GM23248 (cell line): ENCODE results near the gene PRSS22. TPM values are rescaled to one million over a fixed set of nuclear protein-coding genes. Genes with fewer than 3 reads are reported as not detected.

Experiments used
- DNase-seq: peaks from one replicate; pipeline ENCODE4 v3.0.0-alpha.2; 2015
- H2AFZ ChIP-seq: fragments of 200-600 bp; sonication (generic); 2 replicates; pipeline ENCODE4 v1.6.1; 2016; ENCODE audit warnings: antibody characterized with exemption
- H3F3A ChIP-seq: fragments of 200-600 bp; sonication (generic); 2 replicates; pipeline ENCODE4 v1.6.1; 2016; ENCODE audit warnings: mild to moderate bottlenecking, antibody characterized with exemption, mixed run types; ENCODE audit not compliant: insufficient read depth
- H3K27ac ChIP-seq: fragments of 200-600 bp; sonication (generic); 2 replicates; pipeline ENCODE4 v1.5.1; 2016; ENCODE audit warnings: mild to moderate bottlenecking
- H3K27me3 ChIP-seq: fragments of 200-600 bp; sonication (generic); replicated peaks from 2 replicates; pipeline ENCODE4 v1.6.1; 2016; ENCODE audit warnings: mild to moderate bottlenecking; ENCODE audit not compliant: insufficient read depth
- H3K36me3 ChIP-seq: fragments of 200-600 bp; sonication (generic); 2 replicates; pipeline ENCODE4 v1.6.1; 2016; ENCODE audit warnings: low read depth, mild to moderate bottlenecking
- H3K4me1 ChIP-seq: fragments of 200-600 bp; sonication (generic); 2 replicates; pipeline ENCODE4 v1.6.1; 2016; ENCODE audit warnings: mild to moderate bottlenecking; ENCODE audit not compliant: insufficient read depth
- H3K4me2 ChIP-seq: fragments of 200-600 bp; sonication (generic); one replicate; pipeline ENCODE4 v1.6.1; 2016; ENCODE audit warnings: mild to moderate bottlenecking; ENCODE audit not compliant: unreplicated experiment
- H3K4me3 ChIP-seq: fragments of 200-600 bp; sonication (generic); 2 replicates; pipeline ENCODE4 v1.5.1; 2016; ENCODE audit warnings: mild to moderate bottlenecking
- H3K79me2 ChIP-seq: fragments of 200-600 bp; sonication (generic); 2 replicates; pipeline ENCODE4 v1.6.1; 2016; ENCODE audit warnings: mild to moderate bottlenecking; ENCODE audit not compliant: insufficient read depth
- H3K9ac ChIP-seq: fragments of 200-600 bp; sonication (generic); 2 replicates; pipeline ENCODE4 v1.6.1; 2016; ENCODE audit warnings: mild to moderate bottlenecking
- H3K9me2 ChIP-seq: fragments of 200-600 bp; sonication (generic); 2 replicates; pipeline ENCODE4 v1.6.1; 2016; ENCODE audit warnings: mixed run types, mild to moderate bottlenecking, moderate library complexity; ENCODE audit not compliant: insufficient read depth
- H3K9me3 ChIP-seq: fragments of 200-600 bp; sonication (generic); one replicate; pipeline ENCODE4 v1.6.1; 2017; ENCODE audit warnings: low read depth
- H4K20me1 ChIP-seq: fragments of 200-600 bp; sonication (generic); 2 replicates; pipeline ENCODE4 v1.6.0; 2016; ENCODE audit not compliant: insufficient read depth
- EZH2 ChIP-seq: fragments of 200-600 bp; sonication (generic); IDR thresholded peaks from 2 replicates; pipeline ENCODE4 v1.6.1; 2018; ENCODE audit warnings: antibody characterized with exemption, mild to moderate bottlenecking; ENCODE audit not compliant: insufficient read depth, poor library complexity, severe bottlenecking
- EZH2phosphoT487 ChIP-seq: fragments of 200-600 bp; sonication (generic); IDR thresholded peaks from 2 replicates; pipeline ENCODE4 v1.6.1; 2018; ENCODE audit warnings: antibody characterized with exemption, moderate library complexity, mild to moderate bottlenecking, low read depth; ENCODE audit not compliant: insufficient read depth
- WGBS, 2 experiments: methylation state at CpG; one replicate each; pipeline ENCODE4 v1.1.6; 2015 to 2017; ENCODE audit warnings: low lambda C conversion rate in 2 of 2, low coverage in 1 of 2; ENCODE audit errors: missing lambda C conversion rate in 2 of 2; 5-methylcytosine and 5-hydroxymethylcytosine counted together
- in situ Hi-C: fragments of 300-500 bp; cut with MboI; formaldehyde crosslinking; loops from 2 replicates; pipeline ENCODE4 v1.15.0; 2020
- polyA plus RNA-seq: library from polyadenylated mRNA; unstranded; fragments of >200 nt; fragmentation: Nextera tagmentation; extraction: Ambion mirVana; gene quantifications from 2 replicates; pipeline ENCODE4 v1.2.1, GENCODE V29; 2016
- total RNA-seq: library from RNA; depleted of rRNA; stranded (reverse); fragments of >200 nt; shearing (Covaris generic); gene quantifications from 2 replicates; pipeline ENCODE4 v1.2.3, GENCODE V29; 2014

The PRSS22 gene
- total and polyA plus RNA-seq, 2 experiments from 2014 or later = not detected

GRCh38 chr16:2833776-2834175 lies 24.2 kb downstream of the PRSS22 start:
- Histone ChIP-seq H2AFZ (no peak overlapping the region), H3K27ac (no peak overlapping the region), H4K20me1 (no peaks in the 10 kb centered on the region), H3K4me2 (no peak overlapping the region), H3K9me2 (no peaks in the 10 kb centered on the region), H3K9ac (no peak overlapping the region), H3K36me3 (no peaks in the 10 kb centered on the region), H3K9me3 (no peaks in the 10 kb centered on the region), H3K4me3 (no peak overlapping the region), H3K27me3 (peaks cover 16% of the 10 kb centered on the region), H3K4me1 (peaks cover 6% of the 10 kb centered on the region), H3F3A (peaks cover 18% of the 10 kb centered on the region), H3K79me2 (no peaks in the 10 kb centered on the region)
- DNase-seq = no peak
- 63 to 69% methylated on average over 7 of the region's 7 CpGs for WGBS, 2 experiments
- in situ Hi-C loops = no loop called here
- TF ChIP-seq EZH2 = no peak
- no peak for TF ChIP-seq EZH2phosphoT487

DNA sequence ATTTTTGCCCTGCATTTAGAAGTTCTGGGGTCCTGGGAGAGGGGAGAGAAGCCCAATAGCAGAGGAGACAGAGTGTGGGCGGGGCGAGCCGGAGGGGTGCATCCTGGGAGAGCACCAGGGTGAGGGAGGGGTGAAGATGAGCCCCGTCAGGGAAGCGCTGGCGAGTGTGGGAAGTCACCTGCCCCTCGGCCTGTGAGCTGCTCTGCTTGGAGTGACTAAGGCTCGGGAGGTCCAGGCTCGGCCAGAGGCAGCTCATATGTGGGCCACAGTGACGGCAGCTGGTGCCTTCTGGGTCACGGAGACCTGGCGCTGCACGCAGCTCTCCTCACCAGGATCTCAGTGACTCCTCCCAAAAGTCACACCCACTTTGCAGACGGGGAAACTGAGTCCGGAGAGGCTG lies 26.8 kb downstream of the PRSS22 start:
- Histone ChIP-seq H4K20me1 (no peaks in the 10 kb centered on the region), H3K4me1 (peaks cover 6% of the 10 kb centered on the region), H3K27ac (no peak overlapping the region), H3K79me2 (no peaks in the 10 kb centered on the region), H3K4me2 (no peak overlapping the region), H2AFZ (no peak overlapping the region), H3K9me3 (no peaks in the 10 kb centered on the region), H3K4me3 (no peak overlapping the region), H3K27me3 (peaks cover 16% of the 10 kb centered on the region), H3F3A (no peaks in the 10 kb centered on the region), H3K9me2 (no peaks in the 10 kb centered on the region), H3K36me3 (no peaks in the 10 kb centered on the region), H3K9ac (no peak overlapping the region)
- 62 to 67% methylated on average over 13 to 15 of the region's 15 CpGs for WGBS, 2 experiments
- no peak for DNase-seq
- TF ChIP-seq EZH2 (no peak), EZH2phosphoT487 (no peak)
- in situ Hi-C loops = no loop called here

DNA sequence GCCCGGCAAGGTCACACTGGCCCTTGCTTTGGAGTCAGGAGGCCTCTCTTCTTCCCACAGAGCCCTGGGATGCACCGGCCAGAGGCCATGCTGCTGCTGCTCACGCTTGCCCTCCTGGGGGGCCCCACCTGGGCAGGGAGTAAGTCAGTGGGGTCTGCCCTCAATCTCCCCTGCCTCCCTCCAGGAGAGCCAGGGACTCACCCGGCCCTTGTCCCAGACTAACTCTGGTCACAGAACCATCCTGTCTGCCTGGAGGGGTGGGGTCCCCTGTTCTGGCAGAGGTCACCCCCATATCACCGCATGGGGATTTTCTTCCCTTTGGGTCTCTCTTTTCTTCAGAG lies 27.6 kb downstream of the PRSS22 start:
- peaks cover 2% of the 10 kb centered on the region for H3K4me1 ChIP-seq
- H3F3A ChIP-seq = no peaks in the 10 kb centered on the region
- no peak overlapping the region for H3K4me3 ChIP-seq
- in situ Hi-C loops = no loop called here
- H3K9me2 ChIP-seq = no peaks in the 10 kb centered on the region
- no peaks in the 10 kb centered on the region for H3K9me3 ChIP-seq
- no peak for TF ChIP-seq EZH2phosphoT487
- TF ChIP-seq EZH2 = no peak
- DNase-seq = no peak
- H3K27ac ChIP-seq = no peak overlapping the region
- peaks cover 16% of the 10 kb centered on the region for H3K27me3 ChIP-seq
- WGBS, 2 experiments = 62 to 72% methylated on average over 4 to 5 of the region's 5 CpGs
- H3K79me2 ChIP-seq = no peaks in the 10 kb centered on the region
- no peak overlapping the region for H3K9ac ChIP-seq
- H2AFZ ChIP-seq = no peak overlapping the region
- no peaks in the 10 kb centered on the region for H4K20me1 ChIP-seq
- H3K4me2 ChIP-seq = no peak overlapping the region
- H3K36me3 ChIP-seq = no peaks in the 10 kb centered on the region

DNA sequence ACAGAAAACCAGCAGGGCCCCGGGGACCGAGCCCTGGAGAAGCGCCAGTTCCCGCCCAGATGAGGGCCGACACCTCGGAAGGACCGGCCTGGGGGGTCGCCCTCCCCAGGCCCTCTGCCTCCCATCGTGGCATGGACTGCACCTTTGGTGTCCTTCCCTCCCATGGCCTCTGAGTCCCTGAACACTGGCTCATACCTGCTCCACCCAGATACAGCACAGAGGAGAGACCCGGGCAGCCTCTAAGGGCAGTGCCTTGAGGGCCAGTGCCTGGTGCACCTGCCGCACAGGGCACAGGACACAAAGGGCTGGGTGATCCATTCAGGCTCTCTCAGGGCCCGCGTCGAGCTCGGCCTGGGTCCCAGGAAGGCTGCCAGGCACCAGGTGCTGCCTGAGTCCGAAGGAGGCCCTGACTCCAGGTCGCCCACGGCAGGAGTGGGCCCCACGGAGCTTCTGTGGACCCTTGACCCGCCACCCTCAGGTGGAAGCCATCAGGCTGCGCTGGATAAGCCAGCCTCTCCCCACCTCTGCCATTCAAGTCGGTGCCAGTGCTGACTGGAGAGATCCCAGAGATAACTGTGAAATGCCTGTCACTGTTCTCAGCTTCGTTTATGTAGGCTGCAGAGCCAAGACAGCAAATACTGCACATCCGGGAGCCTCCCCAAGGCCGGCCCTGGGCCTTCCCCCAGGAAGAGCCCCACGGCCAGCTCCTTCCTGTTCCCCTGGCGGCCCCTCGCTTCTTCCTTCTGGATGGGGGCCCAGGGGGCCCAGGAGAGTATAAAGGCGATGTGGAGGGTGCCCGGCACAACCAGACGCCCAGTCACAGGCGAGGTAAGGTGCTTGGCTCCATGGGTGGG lies 28.2 kb downstream of the PRSS22 start, which contains the start of gene ZG16B:
Gene ZG16B, plus strand, starts transcription at position 803 of the 854 bp plus-strand sequence. CDS start 139 bp downstream, outside the sequence.
- no peaks in the 10 kb centered on the region for H4K20me1 ChIP-seq
- H3K27ac ChIP-seq = no peak within 1 kb of the TSS
- WGBS, 2 experiments = 55 to 56% methylated on average over 31 to 32 of the region's 32 CpGs
- H3K4me2 ChIP-seq = no peak within 1 kb of the TSS
- H3K79me2 ChIP-seq = no peaks in the 10 kb centered on the region
- in situ Hi-C loops = no loop called here
- H3K4me3 ChIP-seq = no peak within 1 kb of the TSS
- no peak within 1 kb of the TSS for H2AFZ ChIP-seq
- H3K36me3 ChIP-seq = no peaks in the 10 kb centered on the region
- no peaks in the 10 kb centered on the region for H3F3A ChIP-seq
- no peak for DNase-seq
- TF ChIP-seq EZH2phosphoT487 = no peak
- TF ChIP-seq EZH2 = no peak
- no peaks in the 10 kb centered on the region for H3K4me1 ChIP-seq
- H3K9ac ChIP-seq = no peak within 1 kb of the TSS
- H3K9me2 ChIP-seq = no peaks in the 10 kb centered on the region
- peaks cover 16% of the 10 kb centered on the region for H3K27me3 ChIP-seq
- no peaks in the 10 kb centered on the region for H3K9me3 ChIP-seq
